ENCODE measurements around the gene BCL11B.

Gene BCL11B

DNA sequence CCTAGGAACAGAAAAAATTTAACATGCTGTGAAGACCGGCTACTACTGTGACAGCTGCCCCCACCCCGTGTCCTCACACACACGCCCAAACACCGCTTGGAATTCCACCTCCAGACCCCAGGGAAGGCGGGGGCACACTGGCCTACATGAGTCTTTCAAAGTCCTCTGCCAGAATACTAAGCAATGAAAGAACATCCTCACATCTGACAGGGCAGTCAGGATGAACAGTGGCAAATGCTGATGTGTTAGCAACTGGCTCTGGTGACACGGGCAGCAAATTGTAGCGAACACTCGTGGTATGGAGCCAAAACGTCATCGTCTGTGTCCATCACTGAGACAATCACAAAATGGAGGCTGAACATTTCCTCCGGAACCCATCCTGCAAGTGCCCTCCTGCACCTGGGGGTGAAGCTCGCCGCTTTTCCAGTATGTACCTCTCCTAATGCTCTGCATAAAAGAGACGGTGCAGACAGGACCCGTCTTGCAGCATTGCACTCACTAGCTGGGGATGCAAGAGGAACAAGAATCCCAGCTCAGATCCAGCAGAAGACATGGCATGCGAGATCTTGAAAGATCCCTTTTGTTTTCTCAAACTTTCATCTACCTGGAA lies 94.8 kb downstream of the BCL11B start:
- no peak for DNase-seq

DNA sequence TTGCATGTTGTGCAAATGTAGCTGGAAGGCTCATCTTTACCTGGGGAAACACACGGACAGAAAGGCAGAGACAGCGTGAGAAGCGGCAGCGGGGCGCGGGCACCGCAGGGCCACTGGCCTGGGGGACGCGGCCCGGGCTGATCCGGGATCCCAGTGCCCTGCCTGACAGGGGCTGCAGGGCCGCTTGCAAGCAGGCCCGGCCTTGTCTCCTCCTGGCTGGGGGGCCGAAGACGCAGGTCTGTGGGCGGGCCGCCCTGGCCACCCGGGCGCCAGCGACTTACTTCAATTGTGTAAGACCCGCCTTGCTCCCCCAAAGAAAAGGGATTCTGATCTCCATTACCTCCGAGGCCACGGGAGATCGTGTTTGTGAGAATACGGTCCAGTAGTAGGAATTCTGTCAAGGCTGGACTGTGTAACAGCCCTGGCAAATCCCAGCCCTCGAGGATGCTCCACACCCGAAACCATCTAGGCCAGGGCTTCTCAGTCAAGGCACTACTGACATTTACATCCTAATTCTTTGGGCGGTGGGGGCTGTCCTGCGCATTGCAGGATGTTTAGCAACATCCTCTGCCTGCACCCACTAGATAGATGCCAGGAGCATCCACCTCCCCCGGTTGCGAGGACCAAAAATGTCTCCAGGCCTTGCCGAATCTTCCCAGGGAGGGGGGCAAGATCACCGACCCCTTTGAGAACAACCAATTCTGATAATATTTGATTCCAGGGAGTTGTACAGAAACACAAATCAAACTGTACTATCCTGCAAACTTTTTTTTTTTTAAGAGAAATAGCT lies 95.6 kb downstream of the BCL11B start:
- DNase-seq = no peak

DNA sequence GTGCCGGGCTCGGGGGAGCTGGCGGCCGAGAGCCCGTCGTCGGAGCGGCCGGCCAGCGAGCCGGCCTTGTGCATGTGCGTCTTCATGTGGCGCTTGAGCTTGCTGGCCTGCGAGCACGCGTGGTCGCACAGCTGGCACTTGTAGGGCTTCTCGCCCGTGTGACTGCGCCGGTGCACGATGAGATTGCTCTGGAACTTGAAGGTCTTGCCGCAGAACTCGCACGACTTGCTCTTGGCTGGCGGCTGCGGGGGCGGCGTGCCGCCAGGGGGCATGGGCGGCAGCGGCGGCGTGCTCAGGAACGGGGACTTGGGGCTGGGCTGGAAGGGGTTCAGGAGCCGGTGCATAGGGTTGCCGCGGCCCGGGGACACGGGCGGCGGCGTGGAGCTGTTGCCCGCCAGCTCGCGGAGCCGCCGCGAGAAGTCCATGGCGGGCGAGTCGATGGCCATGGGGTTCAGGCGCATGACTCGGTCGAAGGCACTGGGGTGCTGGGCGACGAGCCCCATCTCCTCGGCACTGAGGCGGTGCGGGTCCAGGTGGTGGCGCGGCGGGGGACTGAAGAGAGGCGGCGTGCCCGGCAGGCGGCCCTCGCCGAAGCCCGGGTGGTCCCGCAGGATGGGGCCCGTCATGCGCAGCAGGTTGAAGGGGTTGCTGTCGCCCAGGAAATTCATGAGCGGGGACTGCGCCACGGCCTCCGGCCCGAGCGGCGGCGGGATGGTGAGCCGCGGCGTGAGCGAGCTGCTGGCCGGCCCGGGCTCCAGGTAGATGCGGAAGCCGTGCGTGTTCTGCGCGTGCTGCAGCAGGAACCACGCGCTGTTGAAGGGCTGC lies 96.5 kb downstream of the BCL11B start:
- no peak for DNase-seq

DNA sequence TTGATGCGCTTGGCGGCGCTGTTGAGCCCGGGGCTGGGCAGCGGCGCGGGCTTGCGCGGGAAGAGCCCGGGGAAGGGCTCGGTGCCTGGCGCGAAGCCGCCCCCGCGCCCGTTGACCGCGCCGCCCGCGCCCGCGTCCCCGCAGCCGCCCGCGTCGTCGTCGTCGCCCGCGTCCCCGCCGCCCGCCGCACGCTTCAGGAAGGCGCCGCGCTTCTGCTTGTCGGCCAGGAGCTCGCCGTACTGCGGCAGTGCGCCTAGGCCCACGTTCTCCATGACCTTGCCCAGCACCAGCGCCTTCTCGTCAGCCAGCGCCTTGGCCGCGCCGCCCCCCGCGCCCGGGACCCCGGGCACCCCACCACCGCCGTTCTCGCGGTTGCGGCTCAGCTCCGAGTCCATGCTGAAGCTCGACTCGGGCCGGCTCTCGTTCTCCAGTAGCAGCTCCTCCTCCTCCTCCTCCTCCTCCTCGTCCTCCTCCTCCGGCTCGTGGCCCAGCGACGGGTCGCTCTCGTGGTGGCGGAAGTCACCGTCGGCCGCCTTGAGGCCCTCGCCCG lies 97.2 kb downstream of the BCL11B start:
- DNase-seq = no peak

DNA sequence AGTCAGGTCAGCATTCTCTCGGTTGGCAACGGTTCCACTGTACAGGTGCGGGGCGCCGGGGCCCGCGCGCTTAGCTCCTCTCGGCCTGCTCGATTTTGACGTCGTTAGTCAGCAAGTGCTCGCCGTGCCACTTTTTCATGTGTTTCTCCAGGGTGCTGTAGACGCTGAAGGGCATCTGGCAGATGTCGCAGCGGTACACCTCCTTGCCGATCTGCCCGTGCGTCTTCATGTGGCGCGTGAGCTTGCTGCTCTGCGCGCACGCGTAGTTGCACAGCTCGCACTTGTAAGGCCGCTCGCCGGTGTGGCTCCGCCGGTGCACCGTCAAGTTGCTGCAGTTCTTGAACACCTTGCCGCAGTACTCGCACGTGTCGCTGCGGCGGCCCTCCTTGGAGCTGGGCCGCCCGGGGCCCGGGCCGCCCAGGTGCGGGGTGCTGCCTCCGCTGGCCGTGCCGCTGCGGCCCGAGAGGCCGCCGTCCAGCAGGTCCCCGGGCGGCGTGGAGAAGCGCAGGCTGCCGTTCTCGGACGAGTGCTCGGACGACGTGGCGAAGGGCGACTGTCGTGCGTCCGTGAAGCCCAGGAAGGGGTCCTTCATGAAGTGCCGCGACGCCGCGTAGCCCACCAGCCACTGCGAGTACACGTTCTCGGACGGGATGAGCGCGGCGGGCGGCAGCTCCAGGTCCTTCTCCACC lies 97.8 kb downstream of the BCL11B start:
- DNase-seq = no peak

DNA sequence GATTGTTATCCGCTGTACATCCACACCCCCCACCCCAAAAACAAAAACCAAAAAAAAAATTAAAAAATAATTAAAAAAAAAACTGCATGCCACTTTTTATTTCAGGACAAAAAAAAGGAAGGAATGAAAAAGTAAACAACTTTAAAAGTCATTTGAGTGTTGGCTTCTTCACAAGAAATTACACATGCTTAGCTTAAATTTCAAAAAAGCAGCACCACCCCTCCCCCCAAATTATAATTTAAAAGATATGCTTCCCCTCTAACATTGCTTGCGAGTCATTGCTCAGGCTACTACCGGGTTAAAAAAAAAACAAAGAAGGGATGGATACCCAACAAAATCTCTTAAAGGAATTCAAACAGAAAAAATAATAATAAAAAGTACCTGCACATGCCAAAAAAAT lies 98.5 kb downstream of the BCL11B start:
- DNase-seq = no peak

DNA sequence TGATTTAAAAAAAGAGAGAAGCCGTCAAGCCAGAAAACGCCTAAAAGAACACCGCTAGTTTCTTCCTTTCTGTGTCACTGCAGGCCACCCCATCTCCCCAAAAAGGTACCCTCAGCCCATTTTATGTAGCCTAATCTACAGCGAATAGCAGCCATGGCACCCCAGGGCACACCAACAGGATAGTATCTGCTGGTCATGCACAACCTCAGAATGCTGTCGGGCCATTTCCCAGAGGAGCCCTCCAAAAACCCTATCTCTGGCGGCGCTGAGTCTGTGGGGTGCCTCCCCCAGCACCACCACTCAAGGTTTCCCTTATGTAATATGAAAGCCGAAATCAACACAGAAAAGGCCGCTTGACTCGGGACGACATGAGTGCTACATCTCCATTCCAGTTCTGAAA lies 98.9 kb downstream of the BCL11B start:
- no peak for DNase-seq

DNA sequence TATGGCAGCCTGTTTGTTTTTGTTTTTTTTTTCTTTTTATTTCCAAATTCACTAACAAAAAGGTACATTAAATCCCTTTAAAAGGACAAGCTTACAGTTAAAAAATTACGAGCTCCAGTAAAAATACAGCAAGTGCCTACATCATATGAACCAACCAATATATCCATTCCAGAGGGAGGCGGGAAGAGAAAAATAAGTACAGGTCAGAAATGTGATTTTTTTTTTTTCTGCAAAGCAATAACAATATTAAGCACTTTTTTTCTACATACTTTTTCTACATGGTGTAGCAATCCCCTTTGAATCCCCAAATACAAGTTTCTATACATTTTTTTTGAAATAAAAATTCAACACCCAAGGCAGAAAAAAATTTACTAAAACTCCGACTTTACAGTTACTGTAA lies 100.6 kb downstream of the BCL11B start:
- no peak for DNase-seq

DNA sequence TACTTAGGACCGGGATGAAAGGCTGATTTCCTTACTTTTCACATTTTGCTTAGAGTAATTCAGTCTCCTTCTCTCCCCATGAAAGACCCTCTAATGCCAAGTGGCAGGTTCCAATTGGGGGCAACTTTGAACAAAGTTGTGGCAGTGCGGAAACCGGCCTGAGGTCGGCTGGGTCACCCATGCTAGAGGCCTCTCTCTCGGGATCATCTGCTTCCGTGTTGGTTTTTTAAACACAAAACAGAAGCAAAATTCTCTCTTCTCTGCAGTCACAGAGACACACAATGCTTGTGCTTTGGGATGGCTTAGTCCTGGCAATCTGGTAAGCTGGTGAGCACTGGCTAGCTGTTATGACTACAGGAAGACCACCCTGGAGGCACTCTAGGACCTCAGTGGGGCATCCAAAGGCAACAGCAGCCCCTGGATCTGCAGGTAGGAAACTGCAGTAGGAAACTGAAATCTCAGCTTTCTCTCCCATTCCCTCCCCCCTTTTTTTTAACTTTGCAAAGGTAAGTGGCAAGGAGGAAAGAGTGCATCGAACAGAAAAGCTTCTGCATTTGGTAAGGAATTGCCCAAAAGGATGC lies 102.1 kb downstream of the BCL11B start:
- DNase-seq = no peak

DNA sequence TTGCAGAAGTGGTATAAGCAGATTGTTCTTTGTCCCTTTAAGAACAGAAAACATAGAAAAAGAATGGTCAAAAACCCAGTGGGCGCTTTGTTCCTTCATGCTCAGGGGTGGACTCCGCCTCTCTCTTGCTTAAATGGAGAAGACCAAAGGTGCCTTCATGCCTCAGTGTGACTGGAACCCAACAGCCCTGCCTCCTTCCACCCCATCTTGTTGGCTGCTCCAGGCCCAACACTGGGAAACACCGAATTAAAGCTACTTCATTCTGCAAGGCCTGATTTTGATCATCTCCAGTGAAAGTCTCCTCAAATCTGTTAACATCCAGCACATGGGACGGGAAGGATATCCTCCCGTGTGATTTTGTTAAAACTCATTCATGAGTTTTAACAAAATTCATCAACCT lies 103.7 kb downstream of the BCL11B start:
- no peak for DNase-seq

DNA sequence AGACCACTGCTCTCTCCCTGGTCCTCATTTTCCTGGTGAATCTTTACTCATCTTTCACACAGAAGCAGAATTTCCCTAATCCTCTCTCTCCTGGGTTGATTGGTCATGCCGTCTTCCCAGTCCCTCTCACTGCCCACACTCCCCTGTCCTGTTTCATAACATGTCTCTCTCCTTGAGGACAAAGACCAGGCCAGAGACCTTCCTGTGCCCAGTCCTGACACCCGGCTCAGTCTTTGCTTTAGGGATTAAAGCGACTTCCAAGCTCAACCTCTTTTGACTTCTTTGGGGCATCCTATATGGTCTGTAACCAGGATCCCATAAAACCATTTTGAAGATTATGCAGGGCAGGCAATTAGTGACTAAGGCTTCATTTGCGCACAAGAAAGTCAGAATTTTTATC lies 105.5 kb downstream of the BCL11B start:
- DNase-seq = no peak

DNA sequence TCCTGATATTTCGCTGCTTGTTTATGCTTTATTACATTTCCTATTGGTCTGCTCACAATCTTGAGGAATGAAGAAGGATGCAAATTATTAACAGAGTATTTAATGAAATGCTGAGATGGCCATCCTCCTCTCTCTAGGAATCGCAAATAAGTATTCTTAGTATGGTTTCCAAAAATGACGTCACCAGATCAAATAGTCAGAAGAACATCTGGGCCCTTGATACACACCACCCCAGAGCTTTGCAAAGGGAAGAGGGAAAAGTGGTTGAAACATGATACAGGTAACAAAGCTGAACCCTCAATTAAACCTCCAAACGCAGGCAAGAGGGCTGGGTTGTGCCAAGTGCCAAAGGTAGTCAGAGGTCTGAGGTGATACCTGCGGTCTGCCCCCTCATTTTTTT lies 107.3 kb downstream of the BCL11B start:
- peak; percentile 96 for DNase-seq

DNA sequence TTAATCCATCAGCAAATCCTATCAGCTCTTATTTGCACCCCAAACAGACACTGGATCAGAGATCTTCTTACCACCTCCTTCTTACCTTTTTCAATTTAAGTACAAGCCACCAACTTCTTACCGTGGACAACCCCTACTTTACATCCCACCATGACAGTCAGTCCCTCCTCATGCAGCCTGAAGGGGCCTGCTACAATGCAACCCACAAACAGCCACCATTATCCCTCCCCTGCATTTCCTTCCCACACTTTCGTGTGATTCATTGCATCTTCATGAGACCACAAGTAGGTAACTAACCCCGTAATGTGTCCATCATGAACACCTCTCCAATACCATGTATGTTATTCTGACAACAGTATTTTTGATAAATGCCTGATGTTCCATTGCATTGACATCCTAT lies 108.6 kb downstream of the BCL11B start:
- DNase-seq = no peak

DNA sequence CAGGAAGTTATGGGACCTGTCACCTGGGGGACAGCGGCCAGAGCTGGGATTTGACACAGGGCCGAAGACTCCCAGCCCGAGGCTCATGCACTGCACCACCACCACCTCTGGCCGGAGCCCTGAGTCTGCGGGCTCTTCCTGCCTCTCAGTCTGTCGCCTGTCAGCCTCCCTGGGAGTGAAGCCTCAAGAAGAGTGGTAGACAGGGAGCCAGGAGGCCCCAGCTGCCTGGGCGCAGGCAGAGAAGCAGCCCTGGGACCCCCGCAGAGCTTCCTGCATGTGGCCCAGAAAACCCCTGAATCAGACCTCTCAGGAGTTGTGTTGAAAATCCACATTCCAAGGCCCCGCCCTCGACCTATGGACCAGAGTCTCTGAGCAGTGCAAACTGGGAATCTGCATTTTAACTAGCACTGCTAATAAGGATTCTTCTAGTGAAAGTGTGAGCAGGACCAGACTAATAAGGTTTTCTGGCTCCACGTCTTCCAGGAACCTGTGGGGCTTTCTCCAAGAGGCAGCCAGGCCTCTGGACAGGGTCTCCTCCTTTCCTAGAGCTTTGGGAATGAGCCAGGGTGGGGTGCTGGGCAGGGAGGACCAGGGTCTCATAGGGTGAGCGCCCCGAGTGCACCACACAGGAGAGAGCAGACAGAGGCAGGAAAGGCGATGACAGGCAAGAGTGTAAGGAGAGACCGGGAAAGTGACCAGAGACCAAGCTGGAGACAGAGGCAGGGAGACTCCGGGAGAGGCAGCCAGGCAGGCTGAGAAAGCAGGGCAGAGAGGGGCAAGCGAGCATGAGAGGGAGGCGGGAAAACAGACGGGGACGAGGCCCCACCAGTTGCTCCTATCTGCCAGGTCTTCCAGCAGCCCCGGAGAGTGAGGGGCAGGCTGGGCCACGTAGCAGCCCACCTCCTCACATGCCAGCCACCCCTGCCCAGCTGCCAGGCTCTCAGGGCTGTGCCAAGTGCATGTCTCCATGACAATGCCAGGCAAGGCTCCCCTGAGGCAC lies 112.4 kb downstream of the BCL11B start:
- no peak for DNase-seq

DNA sequence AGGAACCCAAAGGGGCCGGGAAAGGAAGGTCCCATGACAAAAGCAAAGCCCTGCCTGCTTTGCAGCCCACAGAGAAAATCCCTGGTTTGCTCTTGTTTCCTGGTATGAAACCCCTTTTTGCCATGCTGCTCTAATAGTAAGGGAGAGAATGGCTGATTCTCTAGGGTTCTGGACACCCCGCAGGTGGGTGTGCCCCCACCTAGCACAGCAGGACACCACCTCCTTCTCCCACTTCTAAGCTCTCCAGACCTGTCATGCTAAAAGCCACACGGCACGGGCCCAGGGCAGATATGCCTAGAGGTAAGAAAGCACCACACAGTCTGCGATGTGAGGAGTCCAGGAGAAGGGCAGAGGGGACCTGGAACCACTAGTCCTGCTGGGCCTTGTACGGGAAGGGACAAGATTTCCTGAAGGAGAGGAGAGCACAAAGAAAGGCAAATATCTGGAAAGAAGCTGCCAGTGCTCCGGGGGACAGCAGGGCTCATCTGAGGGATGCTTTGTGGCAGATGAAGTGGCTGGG lies 113.3 kb downstream of the BCL11B start:
- DNase-seq = no peak

DNA sequence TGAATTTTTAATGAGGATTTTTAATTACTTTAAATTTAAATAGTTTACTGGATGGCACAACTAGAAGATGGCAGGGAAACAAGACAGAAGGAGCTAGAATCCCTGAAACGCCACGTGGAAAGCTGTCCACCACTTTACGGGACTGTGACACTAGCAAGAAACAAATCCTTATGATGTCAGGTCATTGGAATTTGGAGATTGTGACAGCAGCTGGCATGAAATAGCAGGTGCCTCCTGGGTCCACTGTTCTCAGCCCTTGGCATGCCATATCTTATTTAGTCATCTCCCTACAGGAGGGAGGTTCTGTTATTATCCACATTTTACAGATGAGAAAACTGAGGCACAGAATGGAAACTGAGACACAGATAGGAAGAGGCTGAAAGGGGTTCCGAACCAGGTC lies 113.8 kb downstream of the BCL11B start:
- no peak for DNase-seq

DNA sequence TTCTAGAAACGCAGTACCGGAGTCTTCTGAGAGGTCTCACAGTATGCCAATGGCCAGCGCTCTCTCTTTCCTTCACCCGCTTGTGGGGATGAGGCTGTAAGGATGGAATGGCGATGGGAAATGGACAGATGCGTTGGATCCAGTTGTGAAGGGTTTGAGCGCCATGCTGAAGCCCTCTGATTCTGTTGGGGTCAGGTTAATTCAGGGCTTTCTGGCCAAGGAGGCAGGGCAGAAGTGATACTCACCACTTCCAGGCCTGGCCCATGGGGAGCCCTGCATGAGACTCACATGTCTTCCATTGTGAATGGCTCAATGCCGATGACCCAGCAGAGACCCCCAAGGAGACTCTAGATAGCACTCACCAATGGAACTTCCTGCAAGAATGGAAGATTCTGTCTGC lies 114.3 kb downstream of the BCL11B start:
- DNase-seq = no peak

DNA sequence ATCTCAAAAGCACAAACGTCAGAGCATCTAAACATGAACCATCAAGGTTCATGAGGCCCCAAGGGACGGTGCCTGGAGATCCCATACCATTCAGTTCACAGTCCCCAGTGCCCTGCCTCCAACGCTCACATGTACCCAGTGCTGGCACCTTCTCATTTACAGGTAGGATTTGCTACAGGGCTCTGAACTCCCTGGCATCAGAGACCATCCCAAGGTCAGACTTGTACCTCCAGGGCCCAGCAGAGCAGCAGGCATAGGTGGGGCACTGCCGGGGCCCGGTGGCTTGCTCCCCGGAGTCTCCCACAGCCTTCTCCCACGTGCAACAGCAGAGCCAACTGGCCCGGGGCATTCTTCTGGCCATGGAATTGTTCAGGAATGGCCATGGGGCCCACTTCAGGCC lies 114.8 kb downstream of the BCL11B start:
- DNase-seq = no peak

DNA sequence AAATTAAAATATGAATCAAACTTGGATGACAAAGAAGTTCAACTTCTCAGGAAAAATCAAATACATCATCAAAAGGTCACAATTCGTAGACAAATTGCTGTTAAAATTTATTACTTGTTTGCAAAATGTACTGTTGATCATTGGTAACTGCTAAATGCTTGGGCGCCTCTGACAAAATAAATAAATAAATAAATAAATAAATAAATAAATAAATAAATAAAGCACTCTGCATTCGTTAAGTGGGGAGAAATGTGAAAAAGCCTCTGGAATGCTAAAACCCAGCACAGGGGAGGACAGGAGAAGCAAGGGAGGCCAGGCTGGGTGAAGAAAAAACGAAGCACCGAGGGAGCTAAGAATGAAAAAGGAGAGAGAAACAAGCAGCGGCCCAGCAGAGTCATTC lies 115.2 kb downstream of the BCL11B start:
- no peak for DNase-seq

DNA sequence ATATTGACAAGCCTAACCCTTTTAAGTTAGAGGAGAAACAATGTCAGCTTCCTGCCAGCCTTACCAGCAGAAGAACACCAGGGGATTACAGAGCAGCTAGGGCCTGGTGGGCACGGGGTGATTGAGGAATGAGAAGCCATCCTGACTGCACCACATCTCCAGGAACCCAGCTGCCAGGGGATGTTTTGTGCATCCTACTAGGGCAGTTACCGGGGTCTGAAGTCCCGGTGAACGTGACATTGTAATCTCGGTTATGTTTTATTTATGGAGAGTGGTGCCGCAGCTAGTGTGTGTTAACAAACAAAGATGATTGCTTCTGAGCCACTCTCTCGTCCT lies 115.9 kb downstream of the BCL11B start:
- DNase-seq = no peak

All from DMS79 (cell line).